SK-N-SH (cell line): ENCODE results near the gene SMARCE1.

ENCODE experiments used
- GABPA ChIP-seq: IDR thresholded peaks from 2 replicates; pipeline ENCODE4 v1.4.0; 2012; ENCODE audit warnings: low read depth, mild to moderate bottlenecking
- MEF2A ChIP-seq: IDR thresholded peaks from 2 replicates; pipeline ENCODE4 v1.4.0; 2012; ENCODE audit warnings: low read depth, borderline replicate concordance

- no peak for TF ChIP-seq GABPA
- TF ChIP-seq MEF2A = no peak
These were observed 15.6 kb upstream of the SMARCE1 start for GRCh38 chr17:40663252-40663651.
